Measurements from ENCODE around the gene FSD1.

DNA sequence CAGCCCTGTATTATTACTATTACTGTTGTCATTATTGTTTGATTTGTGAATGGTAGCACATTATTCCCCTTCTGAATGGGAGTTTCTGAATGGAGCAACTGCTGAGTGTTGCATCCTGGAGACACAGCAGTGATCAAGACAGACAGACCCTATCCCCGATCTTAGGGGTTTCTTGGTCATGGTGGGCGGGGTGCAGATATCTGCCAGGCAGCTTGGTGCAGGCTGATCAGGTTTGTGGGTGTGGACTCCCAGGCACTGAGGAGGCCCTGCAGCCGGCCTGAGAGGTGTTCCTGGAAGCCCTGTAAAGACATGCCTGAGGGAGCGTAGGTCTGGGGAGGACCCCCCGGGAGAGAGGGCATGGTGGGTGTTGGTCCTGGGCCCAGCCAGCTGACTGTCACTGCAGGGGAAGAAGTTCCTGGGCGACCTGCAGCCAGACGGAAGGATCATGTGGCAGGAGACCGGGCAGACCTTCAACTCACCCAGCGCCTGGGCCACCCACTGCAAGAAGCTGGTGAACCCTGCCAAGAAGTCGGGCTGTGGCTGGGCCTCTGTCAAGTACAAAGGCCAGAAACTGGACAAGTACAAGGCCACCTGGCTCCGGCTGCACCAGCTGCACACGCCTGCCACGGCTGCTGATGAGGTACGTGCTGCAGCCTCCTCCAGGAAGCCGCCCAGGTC, 41.1 kb downstream of the FSD1 start:
- TF ChIP-seq CTCF (IDR thresholded peaks at IDR 0.05) (no peak), POLR2A (IDR thresholded peaks at IDR 0.05) (no peak)
